T-cell (primary cell): ENCODE measurements around the gene RRH. TPM values are rescaled to one million over a fixed set of nuclear protein-coding genes. Genes with fewer than 3 reads are reported as not detected.

ENCODE experiments used
- ATAC-seq, 4 experiments: fragments of 200-7000 bp in 3 of 4; fragments of 150-1000 bp in 1 of 4; cut with Tn5 transposase; replicated peaks in 1 of 4; 1 replicate in 3 of 4; 2 replicates in 1 of 4; pipeline ENCODE4 v1.10.0; 2021; ENCODE audit warnings: moderate library complexity in 3 of 4, mild to moderate bottlenecking in 2 of 4, moderate number of reproducible peaks in 1 of 4
- CTCF ChIA-PET, 2 donors: fragments of 300-600 bp; sonication (Branson Sonifier 250); formaldehyde crosslinking; loops; one replicate each; lab custom pipeline; 2022; ENCODE audit warnings: antibody characterized with exemption in 2 of 2; lab: Charles Lee
- POLR2A ChIA-PET, 2 donors: fragments of 300-600 bp; sonication (Branson Sonifier 250); formaldehyde crosslinking; loops; one replicate each; lab custom pipeline; 2022; ENCODE audit warnings: antibody characterized with exemption in 2 of 2; lab: Charles Lee
- DNase-seq, 35 experiments: peaks; one replicate each; pipeline versions ENCODE4 v3.0.0 to v3.0.0-alpha.2; 2013 to 2023
- H3K27ac ChIP-seq: one replicate; pipeline ENCODE4 v1.5.1; 2013; ENCODE audit warnings: low read length
- H3K27me3 ChIP-seq, 2 experiments: replicated peaks in 1 of 2; 1 replicate in 1 of 2; 2 replicates in 1 of 2; pipeline versions ENCODE4 v1.6.1 to v1.7.0; 2013; ENCODE audit warnings: low read length in 1 of 2, mixed read lengths in 1 of 2; ENCODE audit not compliant: control insufficient read depth in 2 of 2, insufficient read depth in 2 of 2; ENCODE audit errors: extremely low read depth in 1 of 2
- H3K36me3 ChIP-seq, 2 donors: 1 replicate in 1 of 2; 2 replicates in 1 of 2; pipeline versions ENCODE4 v1.6.1 to v1.7.0; 2013; ENCODE audit warnings: low read length in 1 of 2; ENCODE audit not compliant: control insufficient read depth in 2 of 2, insufficient read depth in 1 of 2; ENCODE audit errors: extremely low read depth in 1 of 2
- H3K4me1 ChIP-seq, 2 experiments: 1 replicate in 1 of 2; 2 replicates in 1 of 2; pipeline versions ENCODE4 v1.6.1 to v1.7.0; 2013; ENCODE audit warnings: low read length in 2 of 2, mixed read lengths in 1 of 2; ENCODE audit not compliant: insufficient read depth in 2 of 2, control insufficient read depth in 1 of 2; ENCODE audit errors: extremely low read depth in 1 of 2
- H3K4me3 ChIP-seq, 2 donors: 1 replicate in 1 of 2; 2 replicates in 1 of 2; pipeline versions ENCODE4 v1.5.1 to v1.7.0; 2013; ENCODE audit warnings: mild to moderate bottlenecking in 2 of 2, low read length in 1 of 2, moderate library complexity in 1 of 2; ENCODE audit not compliant: control insufficient read depth in 1 of 2; ENCODE audit errors: extremely low read depth in 1 of 2
- H3K9me3 ChIP-seq: 2 replicates; pipeline ENCODE4 v1.7.0; 2013
- H3K27ac Mint-ChIP-seq, 2 donors: one replicate each; pipeline ENCODE4 v1.8.0; 2020 to 2021; ENCODE audit warnings: mild to moderate bottlenecking in 2 of 2, mixed read lengths in 2 of 2
- H3K27me3 Mint-ChIP-seq, 2 donors: one replicate each; pipeline ENCODE4 v1.8.0; 2021 to 2022; ENCODE audit warnings: mixed read lengths in 2 of 2
- H3K36me3 Mint-ChIP-seq: one replicate; pipeline ENCODE4 v1.8.0; 2021; ENCODE audit warnings: mixed read lengths
- H3K4me1 Mint-ChIP-seq, 3 donors: one replicate each; pipeline ENCODE4 v1.8.0; 2020 to 2022; ENCODE audit warnings: mixed read lengths in 3 of 3, mild to moderate bottlenecking in 1 of 3
- H3K4me3 Mint-ChIP-seq, 3 donors: one replicate each; pipeline ENCODE4 v1.8.0; 2020 to 2022; ENCODE audit warnings: mild to moderate bottlenecking in 3 of 3, mixed read lengths in 3 of 3, moderate library complexity in 3 of 3
- H3K9me3 Mint-ChIP-seq, 3 donors: one replicate each; pipeline ENCODE4 v1.8.0; 2020 to 2022; ENCODE audit warnings: mixed read lengths in 3 of 3
- WGBS: methylation state at CpG from one replicate; pipeline ENCODE4 v1.1.5; 2013; ENCODE audit warnings: missing lambda C conversion rate; ENCODE audit not compliant: insufficient coverage; 5-methylcytosine and 5-hydroxymethylcytosine counted together
- total RNA-seq, 35 experiments: library from RNA in 6 of 35; stranded (reverse) in 6 of 35; fragments of 120-200 nt in 1 of 35; gene quantifications; one replicate each; pipeline versions ENCODE4 v1.2.1 to v1.2.4 and lab custom pipeline; 2013 to 2026

Gene RRH
- total RNA-seq, 5 donors from 2014 or later (not counting 1 experiment from before 2014, with no cell fraction given) = 0.33 to 0.61 (median 0.34) TPM; not detected in 1

DNA sequence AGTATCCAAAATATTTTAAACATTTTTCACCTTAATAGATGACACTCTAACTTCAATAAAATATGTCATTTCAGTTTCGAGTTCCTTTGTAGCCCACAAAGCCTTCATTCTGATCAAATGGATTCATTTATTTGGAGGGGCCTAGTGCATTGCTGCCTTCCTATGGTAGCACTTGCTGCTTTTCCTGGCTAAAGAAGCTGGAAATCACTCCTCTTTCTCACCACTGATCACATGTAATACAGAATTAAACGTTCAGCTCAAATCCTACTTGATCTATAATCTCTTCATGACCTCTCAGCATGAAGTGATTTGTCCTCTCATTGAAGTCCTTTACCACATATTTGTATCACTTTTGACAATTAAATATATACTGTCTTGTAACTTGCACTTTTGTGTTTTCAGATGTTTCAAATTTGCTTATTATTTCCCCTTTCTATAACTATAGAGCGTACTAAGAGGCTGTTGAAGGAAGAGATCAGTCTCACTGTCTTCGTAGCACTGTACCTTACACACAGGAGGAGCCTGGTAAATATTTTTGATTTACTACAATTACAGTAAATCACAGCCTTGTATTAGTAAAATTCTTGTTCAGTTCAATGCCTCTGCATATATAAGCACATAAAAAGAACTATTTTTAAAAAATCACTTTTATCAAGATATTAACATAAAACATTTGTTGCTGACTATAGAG lies 26.5 kb upstream of the RRH start:
- no peak overlapping the region for H3K4me3 Mint-ChIP-seq
- 50% methylated on average over 1 of the region's 4 CpGs for WGBS
- Histone ChIP-seq H3K27ac (no peak overlapping the region), H3K4me1 (no peaks in the 10 kb centered on the region), H3K36me3 (no peaks in the 10 kb centered on the region), H3K4me3 (no peak overlapping the region), H3K27me3 (no peaks in the 10 kb centered on the region), H3K9me3 (no peaks in the 10 kb centered on the region)
- ATAC-seq (no peak), DNase-seq (no peak)
- peaks cover 3% of the 10 kb centered on the region in 2 donors for H3K27me3 Mint-ChIP-seq
- CTCF ChIA-PET = interaction anchor here in 1 of 2 donors (0.5 kb wide), 1 partner anchor 130 kb away, joined by 4 read pairs; no protein-coding TSS in a partner anchor
- POLR2A ChIA-PET = no interaction called here
- H3K36me3 Mint-ChIP-seq = no peaks in the 10 kb centered on the region
- H3K4me1 Mint-ChIP-seq = no peaks in the 10 kb centered on the region
- no peak overlapping the region for H3K27ac Mint-ChIP-seq
- H3K9me3 Mint-ChIP-seq = peaks cover 0 to 8% (median 4%) of the 10 kb centered on the region in 3 donors

DNA sequence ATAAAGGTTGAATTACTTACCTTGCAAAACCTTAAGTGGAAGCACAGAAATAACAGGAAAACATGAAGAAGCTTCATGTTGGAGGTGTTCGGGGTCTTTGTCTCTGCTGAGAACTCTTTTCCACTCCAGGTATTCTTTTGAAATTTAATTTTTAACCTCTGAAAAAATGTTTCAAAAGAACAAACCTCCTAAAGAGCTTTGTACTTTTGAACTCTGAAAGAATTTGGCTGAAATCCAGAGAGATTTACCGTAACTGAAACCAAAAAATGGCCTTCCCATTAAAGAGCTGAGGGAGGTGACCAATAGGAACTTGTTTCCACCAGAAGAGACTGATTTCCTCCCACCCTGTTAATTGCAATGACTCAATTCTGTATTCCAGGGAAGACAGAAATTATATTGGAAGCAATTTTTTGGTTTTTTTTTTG lies 25.9 kb upstream of the RRH start, which contains the start of gene CFI:
TSS of gene CFI (minus strand) at position 105 of the 425 bp plus-strand sequence. CDS start at position 77, 28 bp downstream.
- CTCF ChIA-PET = no interaction called here
- H3K27me3 ChIP-seq = no peaks in the 10 kb centered on the region
- no peaks in the 10 kb centered on the region for H3K36me3 ChIP-seq
- Mint-ChIP-seq H3K9me3 (peaks cover 0 to 3% (median 0%) of the 10 kb centered on the region in 3 donors), H3K36me3 (no peaks in the 10 kb centered on the region), H3K4me3 (no peak within 1 kb of the TSS), H3K4me1 (no peaks in the 10 kb centered on the region), H3K27me3 (peaks cover 3 to 5% of the 10 kb centered on the region in 2 donors), H3K27ac (no peak within 1 kb of the TSS)
- no CpG with 5 or more reads among the region's 2 CpGs for WGBS
- POLR2A ChIA-PET = interaction anchor here in 1 of 2 donors (0.7 kb wide), 1 partner anchor 111 kb away, joined by 6 read pairs; no protein-coding TSS in a partner anchor
- no peak within 1 kb of the TSS for H3K4me3 ChIP-seq
- ATAC-seq = no peak
- DNase-seq = no peak
- no peaks in the 10 kb centered on the region for H3K9me3 ChIP-seq
- H3K27ac ChIP-seq = no peak within 1 kb of the TSS
- no peaks in the 10 kb centered on the region for H3K4me1 ChIP-seq

DNA sequence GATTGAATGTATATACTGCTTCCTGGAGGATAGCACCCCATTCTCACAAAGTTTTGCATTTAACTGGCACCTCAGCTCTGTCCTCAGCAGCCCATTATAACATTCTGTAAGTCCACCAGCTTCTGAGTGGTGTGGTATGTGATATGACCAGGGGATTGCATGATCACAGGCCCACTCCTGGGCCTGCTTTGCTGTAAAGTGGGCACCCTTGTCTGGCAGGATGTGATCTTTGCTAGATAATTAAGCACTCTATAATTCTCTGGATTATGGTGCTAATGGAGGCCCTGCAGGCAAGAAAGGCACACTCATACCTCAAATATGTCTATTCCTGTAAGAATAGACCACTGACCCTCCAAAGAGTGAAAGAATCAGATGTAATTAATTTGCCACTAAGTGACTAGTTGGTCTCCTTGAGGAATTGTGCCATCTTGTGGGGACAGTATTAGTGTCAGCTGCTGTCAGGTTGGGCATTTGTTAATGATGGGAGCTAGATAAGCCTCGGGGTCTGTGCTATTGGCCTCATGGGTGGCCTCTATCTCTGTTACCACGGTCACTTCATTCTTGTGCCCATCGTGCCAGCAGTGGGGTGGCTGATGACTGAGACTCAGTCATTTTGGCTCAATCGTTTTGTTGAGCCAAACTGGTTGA lies 23.7 kb upstream of the RRH start:
- H3K27me3 Mint-ChIP-seq = peaks cover 5 to 8% of the 10 kb centered on the region in 2 donors
- H3K27ac Mint-ChIP-seq = no peak overlapping the region
- CTCF ChIA-PET = interaction anchor here (0.5 to 1.2 kb wide), 3 partner anchors 74 to 714 kb away, joined by 3 to 4 read pairs (median 3); partner anchors contain the start of gene PLA2G12A (in 1 of the 2)
- no CpG with 5 or more reads among the region's 4 CpGs for WGBS
- Histone ChIP-seq H3K36me3 (no peaks in the 10 kb centered on the region), H3K4me3 (no peak overlapping the region), H3K27me3 (no peaks in the 10 kb centered on the region), H3K9me3 (no peaks in the 10 kb centered on the region), H3K4me1 (no peaks in the 10 kb centered on the region), H3K27ac (no peak overlapping the region)
- H3K4me1 Mint-ChIP-seq = no peaks in the 10 kb centered on the region
- no peaks in the 10 kb centered on the region for H3K9me3 Mint-ChIP-seq
- peak in 5 of 35 experiments; percentile 2 to 59 (median 6) for DNase-seq
- peak in 2 of 4 experiments; percentile 40 to 43 for ATAC-seq
- H3K36me3 Mint-ChIP-seq = no peaks in the 10 kb centered on the region
- H3K4me3 Mint-ChIP-seq = no peak overlapping the region
- POLR2A ChIA-PET = no interaction called here

DNA sequence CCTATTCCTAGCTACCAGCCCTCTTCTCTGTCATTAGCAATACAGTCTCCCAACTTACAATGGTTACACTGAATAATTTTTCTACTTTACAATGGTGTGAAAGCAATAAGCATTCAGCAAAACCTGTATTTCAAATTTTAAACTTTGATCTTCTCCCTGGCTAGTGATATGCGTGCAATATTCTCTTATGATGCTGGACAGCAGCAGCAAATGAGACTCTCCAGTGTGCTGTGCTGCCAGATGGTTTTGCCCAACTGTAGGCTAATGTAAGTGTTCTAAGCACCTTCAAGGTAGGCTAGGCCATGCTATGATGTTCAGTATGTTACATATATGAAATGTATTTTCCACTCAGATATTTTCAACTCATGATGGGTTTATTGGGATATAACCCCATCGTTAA lies 18.1 kb upstream of the RRH start:
- DNase-seq (no peak), ATAC-seq (no peak)
- H3K4me1 Mint-ChIP-seq = peaks cover 0 to 2% (median 2%) of the 10 kb centered on the region in 3 donors
- H3K27me3 Mint-ChIP-seq = peaks cover 8 to 9% of the 10 kb centered on the region in 2 donors
- Histone ChIP-seq H3K4me1 (peaks cover 0 to under 1% of the 10 kb centered on the region in 2 experiments), H3K27ac (no peak overlapping the region), H3K9me3 (no peaks in the 10 kb centered on the region), H3K36me3 (no peaks in the 10 kb centered on the region), H3K4me3 (no peak overlapping the region), H3K27me3 (no peaks in the 10 kb centered on the region)
- POLR2A ChIA-PET = no interaction called here
- CTCF ChIA-PET = no interaction called here
- no peak overlapping the region for H3K27ac Mint-ChIP-seq
- H3K4me3 Mint-ChIP-seq = no peak overlapping the region
- no peaks in the 10 kb centered on the region for H3K36me3 Mint-ChIP-seq
- H3K9me3 Mint-ChIP-seq = no peaks in the 10 kb centered on the region
- WGBS = 100% methylated on average over 1 of the region's 2 CpGs

DNA sequence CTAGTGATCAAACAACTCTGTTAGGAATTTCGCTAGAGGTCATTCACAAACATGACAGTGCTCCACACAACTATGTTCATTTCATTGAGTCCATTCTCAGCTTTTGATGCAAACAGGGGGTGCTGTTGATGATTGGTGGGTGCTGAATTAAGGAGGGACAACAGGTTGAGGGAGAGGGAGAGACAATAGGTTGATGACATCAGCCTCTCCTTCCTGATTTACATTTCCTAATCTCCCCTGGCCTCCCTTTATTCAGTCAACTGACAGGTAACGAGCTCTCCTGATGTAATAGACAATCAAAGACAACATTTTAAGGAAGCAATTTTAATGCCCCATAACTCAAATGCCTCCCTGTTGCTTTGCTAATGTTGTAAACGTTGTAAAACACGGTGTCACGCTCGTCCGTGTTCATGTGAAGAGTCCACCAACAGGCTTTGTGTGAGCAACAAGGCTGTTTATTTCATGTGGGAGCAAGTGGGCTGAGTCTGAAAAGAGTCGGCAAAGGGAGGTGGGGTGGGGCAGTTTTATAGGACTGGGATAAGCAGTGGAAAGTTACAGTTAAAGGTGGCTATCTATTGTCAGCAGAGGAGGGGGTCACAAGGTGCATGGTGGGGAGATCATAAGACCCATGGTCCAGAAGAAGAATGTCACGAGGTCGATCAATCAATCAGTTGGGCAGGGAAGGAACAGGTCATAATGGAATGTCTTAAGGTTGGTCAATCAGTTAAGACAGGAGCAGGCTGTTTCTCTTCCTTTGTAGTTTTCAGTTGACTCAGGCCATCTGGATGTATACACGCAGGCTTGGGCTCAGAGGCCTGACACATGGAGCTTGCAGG lies 17.0 kb upstream of the RRH start:
- H3K9me3 ChIP-seq = no peaks in the 10 kb centered on the region
- CTCF ChIA-PET = no interaction called here
- H3K27me3 Mint-ChIP-seq = peaks cover 5 to 9% of the 10 kb centered on the region in 2 donors
- no peak overlapping the region for H3K4me3 ChIP-seq
- H3K36me3 ChIP-seq = no peaks in the 10 kb centered on the region
- peaks cover under 1 to 7% of the 10 kb centered on the region in 2 experiments for H3K4me1 ChIP-seq
- H3K27ac ChIP-seq = no peak overlapping the region
- no peak overlapping the region for H3K27ac Mint-ChIP-seq
- peaks cover 4 to 10% (median 9%) of the 10 kb centered on the region in 3 donors for H3K4me1 Mint-ChIP-seq
- 87% methylated on average over 9 of the region's 11 CpGs for whole genome bisulfite sequencing
- H3K36me3 Mint-ChIP-seq = no peaks in the 10 kb centered on the region
- H3K27me3 ChIP-seq = no peaks in the 10 kb centered on the region
- H3K9me3 Mint-ChIP-seq = no peaks in the 10 kb centered on the region
- no peak overlapping the region for H3K4me3 Mint-ChIP-seq
- DNase-seq (no peak), ATAC-seq (no peak)
- POLR2A ChIA-PET = interaction anchor here in 1 of 2 donors (0.6 kb wide), 1 partner anchor 372 kb away, joined by 9 read pairs; no protein-coding TSS in a partner anchor

DNA sequence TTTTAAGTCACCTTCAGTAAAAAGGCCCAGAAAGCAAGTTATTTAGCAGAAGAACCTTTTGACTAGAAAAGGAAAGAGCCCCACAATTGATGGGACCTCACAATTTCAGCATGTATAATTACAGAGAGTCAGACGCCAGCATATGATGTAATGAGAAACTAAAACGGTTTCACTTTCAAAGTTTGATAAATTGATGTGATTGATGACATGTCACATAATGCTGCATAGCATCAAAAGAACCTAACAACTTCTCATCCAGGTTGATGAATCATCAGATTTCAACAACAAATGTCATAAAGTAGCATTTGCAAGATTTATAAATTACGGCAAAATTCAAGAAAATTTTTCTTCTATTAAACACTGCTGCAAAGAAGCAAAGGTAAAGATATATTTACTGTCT lies 16.1 kb upstream of the RRH start:
- H3K36me3 Mint-ChIP-seq = no peaks in the 10 kb centered on the region
- CTCF ChIA-PET = interaction anchor here in 1 of 2 donors (1.0 kb wide), 1 partner anchor 195 kb away, joined by 3 read pairs; no protein-coding TSS in a partner anchor
- Histone ChIP-seq H3K4me1 (peaks cover 7 to 17% of the 10 kb centered on the region in 2 experiments), H3K27me3 (no peaks in the 10 kb centered on the region), H3K36me3 (no peaks in the 10 kb centered on the region), H3K9me3 (no peaks in the 10 kb centered on the region), H3K4me3 (no peak overlapping the region), H3K27ac (no peak overlapping the region)
- ATAC-seq (no peak), DNase-seq (no peak)
- peak overlapping the region in 1 of 2 donors; percentile 34 for H3K27ac Mint-ChIP-seq
- H3K9me3 Mint-ChIP-seq = no peaks in the 10 kb centered on the region
- POLR2A ChIA-PET = no interaction called here
- WGBS = no CpG with 5 or more reads among the region's 3 CpGs
- peaks cover 14 to 20% (median 18%) of the 10 kb centered on the region in 3 donors for H3K4me1 Mint-ChIP-seq
- peaks cover 3 to 5% of the 10 kb centered on the region in 2 donors for H3K27me3 Mint-ChIP-seq
- H3K4me3 Mint-ChIP-seq = no peak overlapping the region
